H9 (cell line): Measurements from ENCODE around the gene IZUMO4. TPM values are rescaled to one million over a fixed set of nuclear protein-coding genes. Genes with fewer than 3 reads are reported as not detected.

ENCODE experiments used
- DNase-seq: peaks from one replicate; pipeline ENCODE4 v3.0.0-alpha.2; 2017
- H2AFZ ChIP-seq: one replicate; pipeline ENCODE4 v1.6.1; 2013; ENCODE audit warnings: mild to moderate bottlenecking, low read length, control low read depth, moderate library complexity
- H2AK5ac ChIP-seq: 2 replicates; pipeline ENCODE4 v1.6.1; 2013; ENCODE audit warnings: low read length, control low read depth, mixed read lengths; ENCODE audit not compliant: insufficient read length
- H2BK120ac ChIP-seq: one replicate; pipeline ENCODE4 v1.6.1; 2013; ENCODE audit warnings: low read depth, mild to moderate bottlenecking, low read length, control low read depth, inconsistent platforms; ENCODE audit not compliant: poor library complexity, severe bottlenecking
- H2BK12ac ChIP-seq: 2 replicates; pipeline ENCODE4 v1.6.1; 2013; ENCODE audit warnings: low read length, control low read depth, mixed read lengths, low read depth; ENCODE audit not compliant: insufficient read length
- H2BK15ac ChIP-seq: 2 replicates; pipeline ENCODE4 v1.6.1; 2013; ENCODE audit warnings: low read depth, low read length, control low read depth
- H2BK20ac ChIP-seq: one replicate; pipeline ENCODE4 v1.6.1; 2013; ENCODE audit warnings: low read depth, mild to moderate bottlenecking, low read length, control low read depth, inconsistent platforms; ENCODE audit not compliant: poor library complexity, severe bottlenecking
- H2BK5ac ChIP-seq: 2 replicates; pipeline ENCODE4 v1.6.1; 2013; ENCODE audit warnings: low read length, control low read depth, mixed read lengths; ENCODE audit not compliant: insufficient read length
- H3K14ac ChIP-seq: 2 replicates; pipeline ENCODE4 v1.6.1; 2013; ENCODE audit warnings: low read length, control low read depth; ENCODE audit not compliant: insufficient read depth
- H3K18ac ChIP-seq: 2 replicates; pipeline ENCODE4 v1.6.1; 2013; ENCODE audit warnings: low read depth, mild to moderate bottlenecking, mixed read lengths, low read length, control low read depth; ENCODE audit not compliant: insufficient read length
- H3K23ac ChIP-seq: 2 replicates; pipeline ENCODE4 v1.6.1; 2013; ENCODE audit warnings: low read length, control low read depth, mixed read lengths, low read depth; ENCODE audit not compliant: insufficient read length
- H3K23me2 ChIP-seq: 2 replicates; pipeline ENCODE4 v1.6.1; 2013; ENCODE audit warnings: low read depth, mild to moderate bottlenecking, mixed read lengths, low read length, control low read depth; ENCODE audit not compliant: insufficient read length, poor library complexity, severe bottlenecking
- H3K27ac ChIP-seq: 2 replicates; pipeline ENCODE4 v1.5.1; 2013; ENCODE audit warnings: low read length, control low read depth, mixed read lengths, low read depth; ENCODE audit not compliant: insufficient read length
- H3K27me3 ChIP-seq: 2 replicates; pipeline ENCODE4 v1.6.1; 2013; ENCODE audit warnings: low read length, control low read depth, inconsistent platforms; ENCODE audit not compliant: insufficient read depth
- H3K4ac ChIP-seq: 2 replicates; pipeline ENCODE4 v1.6.1; 2013; ENCODE audit warnings: low read depth, mild to moderate bottlenecking, control low read depth, inconsistent platforms, low read length, moderate library complexity
- H3K4me1 ChIP-seq: 2 replicates; pipeline ENCODE4 v1.6.1; 2013; ENCODE audit warnings: low read length, control low read depth, inconsistent platforms; ENCODE audit not compliant: insufficient read depth
- H3K4me2 ChIP-seq: 2 replicates; pipeline ENCODE4 v1.6.1; 2013; ENCODE audit warnings: low read length, control low read depth, mixed read lengths; ENCODE audit not compliant: insufficient read length, insufficient read depth
- H3K56ac ChIP-seq: 2 replicates; pipeline ENCODE4 v1.6.1; 2013; ENCODE audit warnings: low read depth, mild to moderate bottlenecking, mixed read lengths, low read length, control low read depth; ENCODE audit not compliant: insufficient read length
- H3K79me1 ChIP-seq: 2 replicates; pipeline ENCODE4 v1.6.1; 2013; ENCODE audit warnings: low read depth, mild to moderate bottlenecking, moderate library complexity, low read length, control low read depth, inconsistent platforms; ENCODE audit not compliant: insufficient read depth, poor library complexity, severe bottlenecking
- H3K79me2 ChIP-seq: 2 replicates; pipeline ENCODE4 v1.6.1; 2013; ENCODE audit warnings: low read length, control low read depth, inconsistent platforms; ENCODE audit not compliant: insufficient read depth
- H3K9ac ChIP-seq: 2 replicates; pipeline ENCODE4 v1.6.1; 2013; ENCODE audit warnings: low read length, control low read depth, mixed read lengths; ENCODE audit not compliant: insufficient read length; ENCODE audit errors: extremely low read depth
- H3K9me3 ChIP-seq: one replicate; pipeline ENCODE4 v1.6.1; 2013; ENCODE audit warnings: low read depth, low read length, inconsistent platforms; ENCODE audit not compliant: control insufficient read depth
- H3T11ph ChIP-seq: one replicate; pipeline ENCODE4 v1.6.1; 2013; ENCODE audit warnings: mild to moderate bottlenecking, low read length, control low read depth, inconsistent platforms
- H4K20me1 ChIP-seq: one replicate; pipeline ENCODE4 v1.6.1; 2013; ENCODE audit not compliant: control insufficient read depth, insufficient read length, insufficient read depth
- H4K5ac ChIP-seq: 2 replicates; pipeline ENCODE4 v1.6.1; 2013; ENCODE audit warnings: low read depth, mild to moderate bottlenecking, mixed read lengths, low read length, control low read depth; ENCODE audit not compliant: insufficient read length
- H4K8ac ChIP-seq: replicated peaks from 2 replicates; pipeline ENCODE4 v1.6.1; 2013; ENCODE audit warnings: low read length, control low read depth, mixed read lengths, low read depth; ENCODE audit not compliant: insufficient read length
- H4K91ac ChIP-seq: 2 replicates; pipeline ENCODE4 v1.6.1; 2013; ENCODE audit warnings: low read depth, mild to moderate bottlenecking, moderate library complexity, mixed read lengths, low read length, control low read depth; ENCODE audit not compliant: insufficient read length
- H3K27ac Mint-ChIP-seq, 3 experiments: 2 replicates in 2 of 3; 3 replicates in 1 of 3; pipeline ENCODE4 v1.8.0; 2020 to 2021; ENCODE audit warnings: mixed read lengths in 3 of 3, mild to moderate bottlenecking in 1 of 3, moderate library complexity in 1 of 3
- H3K27me3 Mint-ChIP-seq: 2 replicates; pipeline ENCODE4 v1.8.0; 2021; ENCODE audit warnings: low read depth, mild to moderate bottlenecking, moderate library complexity, mixed read lengths
- H3K36me3 Mint-ChIP-seq, 3 experiments: 2 replicates in 2 of 3; 3 replicates in 1 of 3; pipeline ENCODE4 v1.8.0; 2020 to 2021; ENCODE audit warnings: low read depth in 3 of 3, mixed read lengths in 3 of 3; ENCODE audit not compliant: insufficient read depth in 1 of 3
- H3K4me1 Mint-ChIP-seq, 2 experiments: 2 replicates each; pipeline ENCODE4 v1.8.0; 2020; ENCODE audit warnings: mixed read lengths in 2 of 2
- H3K4me3 Mint-ChIP-seq, 2 experiments: 2 replicates in 1 of 2; 3 replicates in 1 of 2; pipeline ENCODE4 v1.8.0; 2020 to 2021; ENCODE audit warnings: mild to moderate bottlenecking in 2 of 2, mixed read lengths in 2 of 2, moderate library complexity in 1 of 2
- H3K9me3 Mint-ChIP-seq, 2 experiments: 2 replicates in 1 of 2; 3 replicates in 1 of 2; pipeline ENCODE4 v1.8.0; 2020; ENCODE audit warnings: mild to moderate bottlenecking in 2 of 2, mixed read lengths in 2 of 2, moderate library complexity in 1 of 2
- CTCF ChIP-seq: fragments of 200-600 bp; sonication (generic); conservative IDR thresholded peaks from 3 replicates; pipeline ENCODE4 v1.8.0; 2021; ENCODE audit warnings: antibody characterized with exemption, mild to moderate bottlenecking
- WGBS: extraction: QIAGEN DNeasy Blood & Tissue Kit; methylation state at CpG from one replicate; pipeline ENCODE4 v1.1.7; 2013; ENCODE audit warnings: missing lambda C conversion rate, low lambda C conversion rate, mixed read lengths; ENCODE audit not compliant: insufficient read length; ENCODE audit errors: extremely low coverage; 5-methylcytosine and 5-hydroxymethylcytosine counted together
- total RNA-seq: library from RNA; stranded (reverse); gene quantifications from 2 replicates; pipeline ENCODE4 v1.2.1, GENCODE V29; 2021

The IZUMO4 gene
- total RNA-seq, 1 experiment from 2014 or later, result 2.1 TPM

GRCh38 chr19:2136796-2137195, 40.1 kb downstream of the IZUMO4 start:
- peaks cover 13% of the 10 kb centered on the region; the same call in 1 of the 2 replicates for H3K79me2 ChIP-seq

More at GRCh38 chr19:2136796-2137195, 40.1 kb downstream of the IZUMO4 start:
- WGBS, result no CpG with 5 or more reads among the region's 23 CpGs
- Histone ChIP-seq H3K4me2 (no peak overlapping the region), H2AFZ (no peak overlapping the region), H3K9me3 (no peaks in the 10 kb centered on the region), H3K4me1 (no peaks in the 10 kb centered on the region), H3T11ph (no peak overlapping the region), H4K91ac (no peak overlapping the region), H3K27ac (no peak overlapping the region), H4K8ac (no peak overlapping the region), H3K4ac (no peak overlapping the region), H3K14ac (no peak overlapping the region; the same call in 1 of the 2 replicates), H3K79me1 (peaks cover 5% of the 10 kb centered on the region), H2BK120ac (no peak overlapping the region), H2BK15ac (no peak overlapping the region), H2AK5ac (no peak overlapping the region), H2BK5ac (no peak overlapping the region), H3K23me2 (no peaks in the 10 kb centered on the region), H3K9ac (no peak overlapping the region), H4K20me1 (no peaks in the 10 kb centered on the region), H3K23ac (no peak overlapping the region), H3K27me3 (no peaks in the 10 kb centered on the region), H3K18ac (no peak overlapping the region), H4K5ac (no peak overlapping the region), H2BK20ac (no peak overlapping the region), H2BK12ac (no peak overlapping the region), H3K56ac (no peak overlapping the region)
- H3K27me3 Mint-ChIP-seq, result no peaks in the 10 kb centered on the region
- H3K4me1 Mint-ChIP-seq, result 0 out of 4 replicates have a peak, but pooled peaks cover 0 to 2% of the 10 kb centered on the region in 2 experiments
- no peak overlapping the region for H3K27ac Mint-ChIP-seq
- DNase-seq, result peak; percentile 76
- H3K4me3 Mint-ChIP-seq, result no peak overlapping the region
- H3K36me3 Mint-ChIP-seq, result peaks cover 28 to 72% (median 53%) of the 10 kb centered on the region in 3 experiments
- TF ChIP-seq CTCF, result no peak
- H3K9me3 Mint-ChIP-seq, result no peaks in the 10 kb centered on the region
